HEK293 (cell line): ENCODE results near the gene TRMT61A.

Source experiments
- CTCF ChIA-PET: fragments of 350-600 bp; formaldehyde crosslinking; extraction: SDS; loops from one replicate; lab custom pipeline; 2021; ENCODE audit warnings: antibody characterized with exemption; lab: Yijun Ruan, JAX
- POLR2A ChIA-PET: fragments of 300-600 bp; formaldehyde crosslinking; extraction: SDS; loops from one replicate; lab custom pipeline; 2020; ENCODE audit warnings: antibody characterized with exemption, inconsistent platforms; lab: Yijun Ruan, JAX
- H3K27ac ChIP-seq: fragments of 200-500 bp; sonication (Bioruptor generic); 2 replicates; pipeline ENCODE4 v1.5.1; 2014; ENCODE audit warnings: low read depth, low read length, control low read depth, inconsistent platforms; ENCODE audit errors: extremely low read depth
- H3K36me3 ChIP-seq, 2 experiments: fragments of 200-500 bp in 1 of 2; sonication (Bioruptor generic) in 1 of 2; 1 replicate in 1 of 2; 2 replicates in 1 of 2; pipeline ENCODE4 v1.5.1; 2014 to 2017; ENCODE audit warnings: inconsistent platforms in 2 of 2, low read length in 2 of 2; ENCODE audit not compliant: control insufficient read depth in 2 of 2, insufficient read depth in 1 of 2
- H3K4me1 ChIP-seq: fragments of 200-500 bp; sonication (Bioruptor generic); 2 replicates; pipeline ENCODE4 v1.5.1; 2014; ENCODE audit warnings: mild to moderate bottlenecking, low read length, inconsistent platforms; ENCODE audit not compliant: control insufficient read depth, insufficient read depth
- H3K4me3 ChIP-seq: 2 replicates; pipeline ENCODE4 v1.5.1; 2011; ENCODE audit warnings: low read depth, mild to moderate bottlenecking, control low read depth, low read length, moderate library complexity
- H3K9me3 ChIP-seq: fragments of 200-500 bp; sonication (Bioruptor generic); 2 replicates; pipeline ENCODE4 v1.5.1; 2014; ENCODE audit warnings: low read depth, low read length, inconsistent platforms; ENCODE audit not compliant: control insufficient read depth, insufficient read depth
- BCL11B ChIP-seq: fragments of 450-650 bp; formaldehyde crosslinking; IDR thresholded peaks from 2 replicates; pipeline ENCODE4 v1.5.1; 2016; ENCODE audit warnings: low read depth, missing biosample characterization, missing genetic modification characterization
- GLIS1 ChIP-seq: fragments of 450-650 bp; formaldehyde crosslinking; IDR thresholded peaks from 2 replicates; pipeline ENCODE4 v1.5.1; 2016; ENCODE audit warnings: missing biosample characterization, missing genetic modification characterization
- HOXA7 ChIP-seq: sonication (generic); formaldehyde crosslinking; IDR thresholded peaks from 2 replicates; pipeline ENCODE4 v1.8.1; 2022; ENCODE audit warnings: missing genetic modification reagents, borderline replicate concordance
- KLF16 ChIP-seq: fragments of 450-650 bp; formaldehyde crosslinking; IDR thresholded peaks from 2 replicates; pipeline ENCODE4 v1.5.1; 2017; ENCODE audit warnings: missing biosample characterization, missing genetic modification characterization
- KLF8 ChIP-seq: fragments of 450-650 bp; formaldehyde crosslinking; IDR thresholded peaks from 2 replicates; pipeline ENCODE4 v1.5.1; 2016; ENCODE audit warnings: missing biosample characterization, missing genetic modification characterization
- PRDM6 ChIP-seq: fragments of 450-650 bp; formaldehyde crosslinking; IDR thresholded peaks from 2 replicates; pipeline ENCODE4 v1.5.1; 2017; ENCODE audit warnings: missing biosample characterization, missing genetic modification characterization
- SETDB1 ChIP-seq: IDR thresholded peaks from one replicate; pipeline ENCODE4 v1.6.1; 2017; ENCODE audit warnings: mild to moderate bottlenecking, low read length, moderate library complexity, mixed read lengths; ENCODE audit not compliant: insufficient read length
- YY1 ChIP-seq: fragments of 450-650 bp; formaldehyde crosslinking; IDR thresholded peaks from 2 replicates; pipeline ENCODE4 v1.5.1; 2018; ENCODE audit warnings: missing biosample characterization, missing genetic modification characterization
- ZFHX2 ChIP-seq: fragments of 450-650 bp; formaldehyde crosslinking; conservative IDR thresholded peaks from 2 replicates; pipeline ENCODE4 v1.5.1; 2016; ENCODE audit warnings: missing biosample characterization, missing genetic modification characterization
- ZIC2 ChIP-seq: fragments of 450-650 bp; formaldehyde crosslinking; IDR thresholded peaks from 2 replicates; pipeline ENCODE4 v1.5.1; 2016; ENCODE audit warnings: missing biosample characterization, missing genetic modification characterization
- ZNF341 ChIP-seq: fragments of 450-650 bp; formaldehyde crosslinking; IDR thresholded peaks from 2 replicates; pipeline ENCODE4; 2016; ENCODE audit warnings: low read depth, missing biosample characterization, missing genetic modification characterization
- ZNF37A ChIP-seq: fragments of 450-650 bp; IDR thresholded peaks from 2 replicates; pipeline ENCODE4 v1.5.1; 2018; ENCODE audit warnings: missing biosample characterization, missing genetic modification characterization
- ZNF423 ChIP-seq: fragments of 450-650 bp; formaldehyde crosslinking; IDR thresholded peaks from 2 replicates; pipeline ENCODE4 v1.5.1; 2016; ENCODE audit warnings: missing biosample characterization, missing genetic modification characterization
- ZNF501 ChIP-seq: fragments of 450-650 bp; formaldehyde crosslinking; IDR thresholded peaks from 2 replicates; pipeline ENCODE4 v1.5.1; 2016; ENCODE audit warnings: missing biosample characterization, missing genetic modification characterization
- ZNF561 ChIP-seq: fragments of 450-650 bp; IDR thresholded peaks from 2 replicates; pipeline ENCODE4 v1.5.1; 2018; ENCODE audit warnings: missing biosample characterization, missing genetic modification characterization, borderline replicate concordance
- ZNF707 ChIP-seq: fragments of 450-650 bp; formaldehyde crosslinking; IDR thresholded peaks from 2 replicates; pipeline ENCODE4 v1.5.1; 2016; ENCODE audit warnings: missing biosample characterization, missing genetic modification characterization
- TF ChIP-seq, protein P1 (sequence below): fragments of 450-650 bp; formaldehyde crosslinking; conservative IDR thresholded peaks from 2 replicates; pipeline ENCODE4 v1.5.1; 2016; ENCODE audit warnings: low read depth, missing biosample characterization, missing genetic modification characterization
- TF ChIP-seq, protein P2 (sequence below): fragments of 450-650 bp; formaldehyde crosslinking; IDR thresholded peaks from 2 replicates; pipeline ENCODE4 v1.5.1; 2016; ENCODE audit warnings: missing biosample characterization, missing genetic modification characterization
- TF ChIP-seq, protein P3 (sequence below): fragments of 450-650 bp; formaldehyde crosslinking; IDR thresholded peaks from 2 replicates; pipeline ENCODE4 v1.5.1; 2016; ENCODE audit warnings: missing biosample characterization, missing genetic modification characterization
- TF ChIP-seq, protein P4 (sequence below): fragments of 450-650 bp; formaldehyde crosslinking; IDR thresholded peaks from 2 replicates; pipeline ENCODE4 v1.5.1; 2016; ENCODE audit warnings: missing biosample characterization, missing genetic modification characterization

The TRMT61A gene

DNA sequence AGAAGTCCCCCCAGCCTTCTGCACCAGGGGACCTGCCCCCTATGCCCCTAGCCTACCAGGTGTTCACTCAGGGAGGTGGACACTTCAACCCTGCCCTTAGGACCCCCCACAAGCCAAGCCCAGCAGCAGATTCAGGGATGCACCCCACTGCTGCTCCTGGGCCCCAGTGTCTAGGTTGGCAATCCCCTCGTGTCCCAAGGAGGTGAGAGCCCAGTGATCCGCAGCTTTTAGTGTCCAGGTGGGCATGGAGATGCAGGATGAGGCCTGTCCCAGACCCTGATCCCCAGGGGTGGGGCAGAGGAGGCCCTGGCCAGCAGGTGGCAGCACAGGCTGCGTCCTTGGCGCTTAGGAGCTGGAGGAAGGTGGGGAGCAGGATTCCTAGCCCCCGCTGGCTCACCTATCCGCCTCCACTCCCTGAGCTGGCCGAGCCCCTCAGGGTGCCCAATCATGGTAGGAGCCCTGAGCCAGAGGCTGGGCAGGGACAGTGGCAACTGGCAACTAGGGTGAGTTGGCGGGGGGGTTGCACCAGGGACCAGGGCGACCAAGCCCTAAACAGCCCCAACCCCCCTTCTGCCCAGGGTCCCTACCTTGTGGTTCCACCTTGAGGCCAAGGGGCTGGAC is 10.5 kb upstream of the TRMT61A start (continued):
- TF ChIP-seq, protein P1, sequence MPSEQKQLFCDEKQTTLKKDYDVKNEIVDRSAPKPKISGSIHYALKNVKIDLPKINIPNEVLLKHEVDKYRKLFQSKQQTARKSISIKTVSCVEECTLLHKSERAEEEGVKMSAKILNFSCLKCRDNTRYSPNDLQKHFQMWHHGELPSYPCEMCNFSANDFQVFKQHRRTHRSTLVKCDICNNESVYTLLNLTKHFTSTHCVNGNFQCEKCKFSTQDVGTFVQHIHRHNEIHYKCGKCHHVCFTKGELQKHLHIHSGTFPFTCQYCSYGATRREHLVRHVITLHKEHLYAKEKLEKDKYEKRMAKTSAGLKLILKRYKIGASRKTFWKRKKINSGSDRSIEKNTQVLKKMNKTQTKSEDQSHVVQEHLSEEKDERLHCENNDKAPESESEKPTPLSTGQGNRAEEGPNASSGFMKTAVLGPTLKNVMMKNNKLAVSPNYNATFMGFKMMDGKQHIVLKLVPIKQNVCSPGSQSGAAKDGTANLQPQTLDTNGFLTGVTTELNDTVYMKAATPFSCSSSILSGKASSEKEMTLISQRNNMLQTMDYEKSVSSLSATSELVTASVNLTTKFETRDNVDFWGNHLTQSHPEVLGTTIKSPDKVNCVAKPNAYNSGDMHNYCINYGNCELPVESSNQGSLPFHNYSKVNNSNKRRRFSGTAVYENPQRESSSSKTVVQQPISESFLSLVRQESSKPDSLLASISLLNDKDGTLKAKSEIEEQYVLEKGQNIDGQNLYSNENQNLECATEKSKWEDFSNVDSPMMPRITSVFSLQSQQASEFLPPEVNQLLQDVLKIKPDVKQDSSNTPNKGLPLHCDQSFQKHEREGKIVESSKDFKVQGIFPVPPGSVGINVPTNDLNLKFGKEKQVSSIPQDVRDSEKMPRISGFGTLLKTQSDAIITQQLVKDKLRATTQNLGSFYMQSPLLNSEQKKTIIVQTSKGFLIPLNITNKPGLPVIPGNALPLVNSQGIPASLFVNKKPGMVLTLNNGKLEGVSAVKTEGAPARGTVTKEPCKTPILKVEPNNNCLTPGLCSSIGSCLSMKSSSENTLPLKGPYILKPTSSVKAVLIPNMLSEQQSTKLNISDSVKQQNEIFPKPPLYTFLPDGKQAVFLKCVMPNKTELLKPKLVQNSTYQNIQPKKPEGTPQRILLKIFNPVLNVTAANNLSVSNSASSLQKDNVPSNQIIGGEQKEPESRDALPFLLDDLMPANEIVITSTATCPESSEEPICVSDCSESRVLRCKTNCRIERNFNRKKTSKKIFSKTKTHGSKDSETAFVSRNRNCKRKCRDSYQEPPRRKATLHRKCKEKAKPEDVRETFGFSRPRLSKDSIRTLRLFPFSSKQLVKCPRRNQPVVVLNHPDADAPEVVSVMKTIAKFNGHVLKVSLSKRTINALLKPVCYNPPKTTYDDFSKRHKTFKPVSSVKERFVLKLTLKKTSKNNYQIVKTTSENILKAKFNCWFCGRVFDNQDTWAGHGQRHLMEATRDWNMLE (tag by site-specific recombination) = no peak
- TF ChIP-seq ZFHX2 (tag by site-specific recombination) (no peak), YY1 (tag by site-specific recombination) (0 out of 2 replicates have a peak, but pooled peaks have one; percentile 46), ZNF423 (tag by site-specific recombination) (peak; percentile 96), ZIC2 (peak; percentile 74), ZNF37A (no peak), KLF8 (tag by site-specific recombination) (peak; percentile 55), KLF16 (tag by site-specific recombination) (peak; percentile 70), GLIS1 (tag by site-specific recombination) (peak; percentile 73)
- TF ChIP-seq, protein P2, sequence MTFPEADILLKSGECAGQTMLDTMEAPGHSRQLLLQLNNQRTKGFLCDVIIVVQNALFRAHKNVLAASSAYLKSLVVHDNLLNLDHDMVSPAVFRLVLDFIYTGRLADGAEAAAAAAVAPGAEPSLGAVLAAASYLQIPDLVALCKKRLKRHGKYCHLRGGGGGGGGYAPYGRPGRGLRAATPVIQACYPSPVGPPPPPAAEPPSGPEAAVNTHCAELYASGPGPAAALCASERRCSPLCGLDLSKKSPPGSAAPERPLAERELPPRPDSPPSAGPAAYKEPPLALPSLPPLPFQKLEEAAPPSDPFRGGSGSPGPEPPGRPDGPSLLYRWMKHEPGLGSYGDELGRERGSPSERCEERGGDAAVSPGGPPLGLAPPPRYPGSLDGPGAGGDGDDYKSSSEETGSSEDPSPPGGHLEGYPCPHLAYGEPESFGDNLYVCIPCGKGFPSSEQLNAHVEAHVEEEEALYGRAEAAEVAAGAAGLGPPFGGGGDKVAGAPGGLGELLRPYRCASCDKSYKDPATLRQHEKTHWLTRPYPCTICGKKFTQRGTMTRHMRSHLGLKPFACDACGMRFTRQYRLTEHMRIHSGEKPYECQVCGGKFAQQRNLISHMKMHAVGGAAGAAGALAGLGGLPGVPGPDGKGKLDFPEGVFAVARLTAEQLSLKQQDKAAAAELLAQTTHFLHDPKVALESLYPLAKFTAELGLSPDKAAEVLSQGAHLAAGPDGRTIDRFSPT = peak; percentile 32; the same call in 1 of the 2 replicates
- TF ChIP-seq, protein P3, sequence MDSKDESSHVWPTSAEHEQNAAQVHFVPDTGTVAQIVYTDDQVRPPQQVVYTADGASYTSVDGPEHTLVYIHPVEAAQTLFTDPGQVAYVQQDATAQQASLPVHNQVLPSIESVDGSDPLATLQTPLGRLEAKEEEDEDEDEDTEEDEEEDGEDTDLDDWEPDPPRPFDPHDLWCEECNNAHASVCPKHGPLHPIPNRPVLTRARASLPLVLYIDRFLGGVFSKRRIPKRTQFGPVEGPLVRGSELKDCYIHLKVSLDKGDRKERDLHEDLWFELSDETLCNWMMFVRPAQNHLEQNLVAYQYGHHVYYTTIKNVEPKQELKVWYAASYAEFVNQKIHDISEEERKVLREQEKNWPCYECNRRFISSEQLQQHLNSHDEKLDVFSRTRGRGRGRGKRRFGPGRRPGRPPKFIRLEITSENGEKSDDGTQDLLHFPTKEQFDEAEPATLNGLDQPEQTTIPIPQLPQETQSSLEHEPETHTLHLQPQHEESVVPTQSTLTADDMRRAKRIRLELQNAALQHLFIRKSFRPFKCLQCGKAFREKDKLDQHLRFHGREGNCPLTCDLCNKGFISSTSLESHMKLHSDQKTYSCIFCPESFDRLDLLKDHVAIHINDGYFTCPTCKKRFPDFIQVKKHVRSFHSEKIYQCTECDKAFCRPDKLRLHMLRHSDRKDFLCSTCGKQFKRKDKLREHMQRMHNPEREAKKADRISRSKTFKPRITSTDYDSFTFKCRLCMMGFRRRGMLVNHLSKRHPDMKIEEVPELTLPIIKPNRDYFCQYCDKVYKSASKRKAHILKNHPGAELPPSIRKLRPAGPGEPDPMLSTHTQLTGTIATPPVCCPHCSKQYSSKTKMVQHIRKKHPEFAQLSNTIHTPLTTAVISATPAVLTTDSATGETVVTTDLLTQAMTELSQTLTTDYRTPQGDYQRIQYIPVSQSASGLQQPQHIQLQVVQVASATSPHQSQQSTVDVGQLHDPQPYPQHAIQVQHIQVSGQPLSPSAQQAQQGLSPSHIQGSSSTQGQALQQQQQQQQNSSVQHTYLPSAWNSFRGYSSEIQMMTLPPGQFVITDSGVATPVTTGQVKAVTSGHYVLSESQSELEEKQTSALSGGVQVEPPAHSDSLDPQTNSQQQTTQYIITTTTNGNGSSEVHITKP (tag by site-specific recombination) = peak; percentile 93

- H3K27ac ChIP-seq = peak overlapping the region; percentile 99
- CTCF ChIA-PET = interaction anchor here (0.7 to 3.9 kb wide), 21 partner anchors 9 to 385 kb away, joined by 3 to 48 read pairs (median 5); partner anchors contain the start of gene TRMT61A
- POLR2A ChIA-PET = interaction anchor here (0.7 to 2.7 kb wide), 12 partner anchors 9 to 187 kb away, joined by 3 to 24 read pairs (median 4); partner anchors contain the start of genes EIF5 and TRMT61A
- TF ChIP-seq SETDB1 (no peak), BCL11B (tag by site-specific recombination) (peak; percentile 72; the same call in 1 of the 2 replicates), HOXA7 (CRISPR knock-in tag) (no peak), ZIC2 (no peak), ZNF501 (tag by site-specific recombination) (peak; percentile 46; the same call in 1 of the 2 replicates), ZNF561 (tag by site-specific recombination) (peak; percentile 68; the same call in 1 of the 2 replicates), PRDM6 (tag by site-specific recombination) (no peak), ZNF707 (tag by site-specific recombination) (no peak), ZNF341 (tag by site-specific recombination) (peak; percentile 88)
- TF ChIP-seq, protein P4, sequence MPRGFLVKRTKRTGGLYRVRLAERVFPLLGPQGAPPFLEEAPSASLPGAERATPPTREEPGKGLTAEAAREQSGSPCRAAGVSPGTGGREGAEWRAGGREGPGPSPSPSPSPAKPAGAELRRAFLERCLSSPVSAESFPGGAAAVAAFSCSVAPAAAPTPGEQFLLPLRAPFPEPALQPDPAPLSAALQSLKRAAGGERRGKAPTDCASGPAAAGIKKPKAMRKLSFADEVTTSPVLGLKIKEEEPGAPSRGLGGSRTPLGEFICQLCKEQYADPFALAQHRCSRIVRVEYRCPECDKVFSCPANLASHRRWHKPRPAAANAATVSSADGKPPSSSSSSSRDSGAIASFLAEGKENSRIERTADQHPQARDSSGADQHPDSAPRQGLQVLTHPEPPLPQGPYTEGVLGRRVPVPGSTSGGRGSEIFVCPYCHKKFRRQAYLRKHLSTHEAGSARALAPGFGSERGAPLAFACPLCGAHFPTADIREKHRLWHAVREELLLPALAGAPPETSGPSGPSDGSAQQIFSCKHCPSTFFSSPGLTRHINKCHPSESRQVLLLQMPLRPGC = peak; percentile 63
These were observed 9.8 kb upstream of the TRMT61A start for GRCh38 chr14:103519043-103519836.

More at GRCh38 chr14:103519043-103519836, 9.8 kb upstream of the TRMT61A start:
- Histone ChIP-seq H3K4me3 (no peak overlapping the region), H3K4me1 (peaks cover 15% of the 10 kb centered on the region), H3K9me3 (no peaks in the 10 kb centered on the region), H3K36me3 (peaks cover 0 to 33% of the 10 kb centered on the region in 2 experiments; a peak in 1 of 3 replicates)
